ENCODE data around the gene GPAM.
"Not testable (repeated sequence)": the region's sequence is repeated elsewhere in the genome, so short reads cannot be mapped to it uniquely, and the experiment has no call there.

The GPAM gene

GRCh38 chr10:112183329-112184051 lies at the start of gene GPAM:
TSS of gene GPAM (minus strand) at chr10:112183765. CDS start at chr10:112181784, 1,981 bp downstream.
- H3K4me1 ChIP-seq (ENCODE audit: control insufficient read depth, low read depth, low read length), result peaks cover 11% of the 10 kb centered on the region
- H3K9me3 ChIP-seq (ENCODE audit: control insufficient read depth, low read depth, low read length), result no peaks in the 10 kb centered on the region
- H3K27ac ChIP-seq (ENCODE audit: low read length), result peak within 1 kb of the TSS; percentile 92
- H3K27me3 ChIP-seq (ENCODE audit: control insufficient read depth, insufficient read depth, low read length), result no peaks in the 10 kb centered on the region
- H3K4me3 ChIP-seq (ENCODE audit: low read length), result peak within 1 kb of the TSS; percentile 99
- peak within 1 kb of the TSS; percentile 95 for H3K9ac ChIP-seq (ENCODE audit: low read length)
- H3K36me3 ChIP-seq (ENCODE audit: control insufficient read depth, low read depth, low read length), result peaks cover 12% of the 10 kb centered on the region

GRCh38 chr10:112232670-112233069 lies 49.1 kb upstream of the GPAM start:
- peaks cover 4% of the 10 kb centered on the region for H3K4me1 ChIP-seq (ENCODE audit: control insufficient read depth, low read depth, low read length)
- H3K27ac ChIP-seq (ENCODE audit: low read length), result no peak overlapping the region
- H3K9ac ChIP-seq (ENCODE audit: low read length), result no peak overlapping the region
- no peaks in the 10 kb centered on the region for H3K36me3 ChIP-seq (ENCODE audit: control insufficient read depth, low read depth, low read length)
- no peaks in the 10 kb centered on the region for H3K9me3 ChIP-seq (ENCODE audit: control insufficient read depth, low read depth, low read length)
- H3K27me3 ChIP-seq (ENCODE audit: control insufficient read depth, insufficient read depth, low read length), result no peaks in the 10 kb centered on the region
- no peak overlapping the region for H3K4me3 ChIP-seq (ENCODE audit: low read length)

- Histone ChIP-seq H3K4me1 (ENCODE audit: control insufficient read depth, low read depth, low read length) (peaks cover 4% of the 10 kb centered on the region), H3K27ac (ENCODE audit: low read length) (no peak overlapping the region), H3K9ac (ENCODE audit: low read length) (no peak overlapping the region), H3K4me3 (ENCODE audit: low read length) (no peak overlapping the region), H3K27me3 (ENCODE audit: control insufficient read depth, insufficient read depth, low read length) (no peaks in the 10 kb centered on the region), H3K9me3 (ENCODE audit: control insufficient read depth, low read depth, low read length) (no peaks in the 10 kb centered on the region), H3K36me3 (ENCODE audit: control insufficient read depth, low read depth, low read length) (no peaks in the 10 kb centered on the region)
Observed at GRCh38 chr10:112231602-112232400, 48.2 kb upstream of the GPAM start.

GRCh38 chr10:112230325-112230988 lies 46.9 kb upstream of the GPAM start:
- Histone ChIP-seq H3K9me3 (ENCODE audit: control insufficient read depth, low read depth, low read length) (no peaks in the 10 kb centered on the region), H3K4me3 (ENCODE audit: low read length) (no peak overlapping the region), H3K4me1 (ENCODE audit: control insufficient read depth, low read depth, low read length) (peaks cover 3% of the 10 kb centered on the region), H3K27me3 (ENCODE audit: control insufficient read depth, insufficient read depth, low read length) (no peaks in the 10 kb centered on the region), H3K36me3 (ENCODE audit: control insufficient read depth, low read depth, low read length) (no peaks in the 10 kb centered on the region), H3K9ac (ENCODE audit: low read length) (no peak overlapping the region), H3K27ac (ENCODE audit: low read length) (no peak overlapping the region)

GRCh38 chr10:112229901-112230300 lies 46.3 kb upstream of the GPAM start:
- no peak overlapping the region for H3K9ac ChIP-seq (ENCODE audit: low read length)
- H3K9me3 ChIP-seq (ENCODE audit: control insufficient read depth, low read depth, low read length), result no peaks in the 10 kb centered on the region
- no peaks in the 10 kb centered on the region for H3K27me3 ChIP-seq (ENCODE audit: control insufficient read depth, insufficient read depth, low read length)
- no peaks in the 10 kb centered on the region for H3K4me1 ChIP-seq (ENCODE audit: control insufficient read depth, low read depth, low read length)
- H3K36me3 ChIP-seq (ENCODE audit: control insufficient read depth, low read depth, low read length), result no peaks in the 10 kb centered on the region
- H3K4me3 ChIP-seq (ENCODE audit: low read length), result no peak overlapping the region
- H3K27ac ChIP-seq (ENCODE audit: low read length), result no peak overlapping the region

- no peak overlapping the region for H3K4me3 ChIP-seq (ENCODE audit: low read length)
Observed at GRCh38 chr10:112229096-112229495, 45.5 kb upstream of the GPAM start.

GRCh38 chr10:112228366-112229088 lies 45.0 kb upstream of the GPAM start:
- not testable (repeated sequence) for H3K9me3 ChIP-seq (ENCODE audit: control insufficient read depth, low read depth, low read length); H3K36me3 ChIP-seq (ENCODE audit: control insufficient read depth, low read depth, low read length); H3K27ac ChIP-seq (ENCODE audit: low read length)

More at GRCh38 chr10:112229096-112229495, 45.5 kb upstream of the GPAM start:
- Histone ChIP-seq H3K27ac (ENCODE audit: low read length) (no peak overlapping the region), H3K9ac (ENCODE audit: low read length) (no peak overlapping the region), H3K4me1 (ENCODE audit: control insufficient read depth, low read depth, low read length) (no peaks in the 10 kb centered on the region), H3K36me3 (ENCODE audit: control insufficient read depth, low read depth, low read length) (no peaks in the 10 kb centered on the region), H3K9me3 (ENCODE audit: control insufficient read depth, low read depth, low read length) (no peaks in the 10 kb centered on the region), H3K27me3 (ENCODE audit: control insufficient read depth, insufficient read depth, low read length) (no peaks in the 10 kb centered on the region)

GRCh38 chr10:112227331-112227987 lies 43.9 kb upstream of the GPAM start:
- Histone ChIP-seq H3K27ac (ENCODE audit: low read length) (no peak overlapping the region), H3K36me3 (ENCODE audit: control insufficient read depth, low read depth, low read length) (no peaks in the 10 kb centered on the region), H3K4me1 (ENCODE audit: control insufficient read depth, low read depth, low read length) (no peaks in the 10 kb centered on the region), H3K27me3 (ENCODE audit: control insufficient read depth, insufficient read depth, low read length) (no peaks in the 10 kb centered on the region), H3K9me3 (ENCODE audit: control insufficient read depth, low read depth, low read length) (no peaks in the 10 kb centered on the region), H3K4me3 (ENCODE audit: low read length) (no peak overlapping the region), H3K9ac (ENCODE audit: low read length) (no peak overlapping the region)

More at GRCh38 chr10:112228366-112229088, 45.0 kb upstream of the GPAM start:
- not testable (repeated sequence) for H3K9ac ChIP-seq (ENCODE audit: low read length); H3K4me3 ChIP-seq (ENCODE audit: low read length); H3K27me3 ChIP-seq (ENCODE audit: control insufficient read depth, insufficient read depth, low read length); H3K4me1 ChIP-seq (ENCODE audit: control insufficient read depth, low read depth, low read length)

- H3K9me3 ChIP-seq (ENCODE audit: control insufficient read depth, low read depth, low read length), result no peaks in the 10 kb centered on the region
- H3K27ac ChIP-seq (ENCODE audit: low read length), result no peak overlapping the region
- H3K9ac ChIP-seq (ENCODE audit: low read length), result no peak overlapping the region
- H3K36me3 ChIP-seq (ENCODE audit: control insufficient read depth, low read depth, low read length), result no peaks in the 10 kb centered on the region
- H3K4me3 ChIP-seq (ENCODE audit: low read length), result no peak overlapping the region
- no peaks in the 10 kb centered on the region for H3K4me1 ChIP-seq (ENCODE audit: control insufficient read depth, low read depth, low read length)
- no peaks in the 10 kb centered on the region for H3K27me3 ChIP-seq (ENCODE audit: control insufficient read depth, insufficient read depth, low read length)
Observed at GRCh38 chr10:112226439-112227248, 43.1 kb upstream of the GPAM start.

GRCh38 chr10:112225771-112226438 lies 42.3 kb upstream of the GPAM start:
- no peak overlapping the region for H3K27ac ChIP-seq (ENCODE audit: low read length)
- no peak overlapping the region for H3K9ac ChIP-seq (ENCODE audit: low read length)

More at GRCh38 chr10:112225771-112226438, 42.3 kb upstream of the GPAM start:
- Histone ChIP-seq H3K9me3 (ENCODE audit: control insufficient read depth, low read depth, low read length) (no peaks in the 10 kb centered on the region), H3K27me3 (ENCODE audit: control insufficient read depth, insufficient read depth, low read length) (no peaks in the 10 kb centered on the region), H3K4me1 (ENCODE audit: control insufficient read depth, low read depth, low read length) (no peaks in the 10 kb centered on the region), H3K4me3 (ENCODE audit: low read length) (no peak overlapping the region), H3K36me3 (ENCODE audit: control insufficient read depth, low read depth, low read length) (no peaks in the 10 kb centered on the region)
